ENCODE data around the gene DCAKD.

DNA sequence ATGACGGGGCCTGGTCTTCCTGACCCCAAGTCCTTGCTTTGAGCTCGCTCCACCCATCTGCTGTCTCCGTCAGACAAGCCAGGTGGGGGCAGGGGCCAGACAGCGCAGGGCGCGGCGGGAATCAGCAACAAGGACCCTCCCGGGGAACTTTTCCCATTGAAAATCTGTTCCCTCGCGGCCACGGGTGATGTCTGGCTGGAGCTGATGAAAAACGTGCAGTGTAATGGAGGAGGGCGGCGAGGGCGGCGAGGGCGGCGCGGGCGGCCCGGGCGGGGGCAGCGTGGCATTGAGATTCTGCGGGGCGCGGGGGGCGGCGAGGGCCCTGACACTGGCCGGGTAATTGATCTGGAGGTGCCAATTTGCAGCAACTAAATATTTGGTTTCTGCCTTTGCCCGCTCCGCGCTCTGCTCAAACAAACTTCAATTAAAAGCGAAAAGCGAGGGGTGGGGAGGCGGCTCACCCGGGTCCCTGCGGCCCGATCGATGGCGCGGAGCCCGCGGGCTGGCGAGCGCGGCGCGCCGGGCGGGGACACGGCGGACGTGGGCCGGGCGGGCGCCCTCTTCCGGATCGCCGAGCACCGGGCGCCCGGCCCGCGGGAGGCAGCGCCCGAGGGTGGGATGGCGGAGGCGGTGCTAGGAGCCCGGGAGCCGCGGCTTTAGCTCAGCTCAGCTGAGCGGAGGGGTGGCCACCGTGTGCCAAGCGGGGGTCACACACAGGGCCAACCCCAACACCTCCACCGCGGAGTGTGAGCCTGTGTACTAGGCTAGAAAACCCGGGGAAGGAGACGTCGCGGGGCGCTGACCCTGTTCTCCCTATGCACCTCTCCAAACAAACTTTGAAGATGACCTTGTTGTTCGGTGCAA, 32.4 kb downstream of the DCAKD start:
- TF ChIP-seq, protein P1, sequence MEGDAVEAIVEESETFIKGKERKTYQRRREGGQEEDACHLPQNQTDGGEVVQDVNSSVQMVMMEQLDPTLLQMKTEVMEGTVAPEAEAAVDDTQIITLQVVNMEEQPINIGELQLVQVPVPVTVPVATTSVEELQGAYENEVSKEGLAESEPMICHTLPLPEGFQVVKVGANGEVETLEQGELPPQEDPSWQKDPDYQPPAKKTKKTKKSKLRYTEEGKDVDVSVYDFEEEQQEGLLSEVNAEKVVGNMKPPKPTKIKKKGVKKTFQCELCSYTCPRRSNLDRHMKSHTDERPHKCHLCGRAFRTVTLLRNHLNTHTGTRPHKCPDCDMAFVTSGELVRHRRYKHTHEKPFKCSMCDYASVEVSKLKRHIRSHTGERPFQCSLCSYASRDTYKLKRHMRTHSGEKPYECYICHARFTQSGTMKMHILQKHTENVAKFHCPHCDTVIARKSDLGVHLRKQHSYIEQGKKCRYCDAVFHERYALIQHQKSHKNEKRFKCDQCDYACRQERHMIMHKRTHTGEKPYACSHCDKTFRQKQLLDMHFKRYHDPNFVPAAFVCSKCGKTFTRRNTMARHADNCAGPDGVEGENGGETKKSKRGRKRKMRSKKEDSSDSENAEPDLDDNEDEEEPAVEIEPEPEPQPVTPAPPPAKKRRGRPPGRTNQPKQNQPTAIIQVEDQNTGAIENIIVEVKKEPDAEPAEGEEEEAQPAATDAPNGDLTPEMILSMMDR (IDR thresholded peaks at IDR 0.05): peak in 3 of 4 experiments; percentile 37 to 75 (median 58)
- TF ChIP-seq POLR2A (IDR thresholded peaks at IDR 0.05) (peak; percentile 20), POLR2AphosphoS5 (IDR thresholded peaks at IDR 0.05) (no peak)
